K562 (cell line): ENCODE results near the gene SNAP23. TPM values are rescaled to one million over a fixed set of nuclear protein-coding genes. Genes with fewer than 3 reads are reported as not detected.

Experiments
- E2F5 ChIP-seq: sonication (generic); formaldehyde crosslinking; IDR thresholded peaks from 2 replicates; pipeline ENCODE4 v1.8.0; 2022; ENCODE audit warnings: mild to moderate bottlenecking, missing genetic modification reagents
- EZH2 ChIP-seq: IDR thresholded peaks from 2 replicates; pipeline ENCODE4 v1.6.1; 2012; ENCODE audit warnings: low read depth, mild to moderate bottlenecking, inconsistent platforms, low read length, borderline replicate concordance
- HDAC6 ChIP-seq: IDR thresholded peaks from 2 replicates; pipeline ENCODE4 v1.6.1; 2012; ENCODE audit warnings: low read depth, mild to moderate bottlenecking, control low read depth, inconsistent platforms, low read length, moderate library complexity
- HNRNPH1 ChIP-seq: fragments of 200-400 bp; formaldehyde crosslinking; optimal IDR thresholded peaks from 2 replicates; pipeline ENCODE3; 2017; ENCODE audit warnings: low read depth, mild to moderate bottlenecking, low read length, moderate library complexity
- HNRNPL ChIP-seq: fragments of 200-400 bp; formaldehyde crosslinking; IDR thresholded peaks from 2 replicates; pipeline ENCODE4 v1.6.1; 2017; ENCODE audit warnings: low read depth, mild to moderate bottlenecking, low read length
- NFATC3 ChIP-seq: fragments of 450-650 bp; IDR thresholded peaks from 2 replicates; pipeline ENCODE4 v1.6.1; 2017; ENCODE audit warnings: mild to moderate bottlenecking
- NFXL1 ChIP-seq: fragments of 450-650 bp; formaldehyde crosslinking; IDR thresholded peaks from 2 replicates; pipeline ENCODE4 v1.4.0; 2021; ENCODE audit warnings: mild to moderate bottlenecking
- RBM17 ChIP-seq: fragments of 200-400 bp; formaldehyde crosslinking; IDR thresholded peaks from 2 replicates; pipeline ENCODE4 v1.6.1; 2017; ENCODE audit warnings: low read depth, mild to moderate bottlenecking, low read length, borderline replicate concordance
- SIN3B ChIP-seq: fragments of 450-650 bp; IDR thresholded peaks from 2 replicates; pipeline ENCODE4 v1.6.1; 2017; ENCODE audit warnings: low read depth, mild to moderate bottlenecking, moderate library complexity
- ZNF134 ChIP-seq: fragments of 250-450 bp; sonication (Bioruptor Pico); conservative IDR thresholded peaks from 2 replicates; pipeline ENCODE4 v1.4.0; 2020
- ZNF347 ChIP-seq: fragments of 450-650 bp; formaldehyde crosslinking; IDR thresholded peaks from 2 replicates; pipeline ENCODE4 v1.4.0; 2020; ENCODE audit warnings: low read depth, mild to moderate bottlenecking, moderate library complexity
- ZNF408 ChIP-seq: fragments of 250-450 bp; sonication (Bioruptor Pico); IDR thresholded peaks from 2 replicates; pipeline ENCODE4 v1.4.0; 2020; ENCODE audit warnings: low read depth, mild to moderate bottlenecking, moderate library complexity
- ZNF77 ChIP-seq: fragments of 250-450 bp; sonication (Bioruptor Pico); IDR thresholded peaks from 2 replicates; pipeline ENCODE4 v1.5.0; 2020
- polyA plus RNA-seq, 8 experiments: library from polyadenylated mRNA; depleted of rRNA in 4 of 8; stranded (reverse) in 5 of 8; unstranded in 3 of 8; fragments of >200 nt; fragmentation: Nextera tagmentation in 2 of 8; fragmentation: Illumina TruSeq in 1 of 8; extraction: Ambion mirVana in 2 of 8; extraction: Trizol in 1 of 8; gene quantifications; 2 replicates each; pipeline versions ENCODE4 v1.2.1 to v1.2.3, GENCODE V29; 2011 to 2014; ENCODE audit warnings: inconsistent platforms in 1 of 8, missing spikeins in 1 of 8
- total RNA-seq, 7 experiments: library from RNA; depleted of rRNA in 6 of 7; stranded (reverse); fragments of >200 nt in 6 of 7; fragmentation: Illumina TruSeq in 2 of 7; extraction: Trizol in 2 of 7; gene quantifications; 2 replicates each; pipeline versions ENCODE4 v1.2.1 to v1.2.3, GENCODE V29; 2011 to 2021; ENCODE audit warnings: low replicate concordance in 1 of 7
- TF ChIP-seq, protein P1 (sequence below): fragments of 450-650 bp; IDR thresholded peaks from 2 replicates; pipeline ENCODE4 v1.7.1; 2018; ENCODE audit warnings: mild to moderate bottlenecking, low read depth; ENCODE audit not compliant: partially characterized antibody
- TF ChIP-seq, protein P2 (sequence below): IDR thresholded peaks from 3 replicates; pipeline ENCODE4 v1.6.1; 2011; ENCODE audit warnings: borderline replicate concordance, mild to moderate bottlenecking, moderate library complexity; ENCODE audit not compliant: insufficient read length; ENCODE audit errors: extremely low read depth
- TF ChIP-seq, protein P3 (sequence below): sonication (generic); formaldehyde crosslinking; IDR thresholded peaks from 2 replicates; pipeline ENCODE4 v1.8.1; 2023; ENCODE audit warnings: mild to moderate bottlenecking, missing genetic modification reagents

SNAP23 gene
- total and polyA plus RNA-seq, 9 of the 15 experiments (the other 6 are each of a cell fraction or from before 2014, with no cell fraction given), result 78.9 to 168 (median 117) TPM

DNA sequence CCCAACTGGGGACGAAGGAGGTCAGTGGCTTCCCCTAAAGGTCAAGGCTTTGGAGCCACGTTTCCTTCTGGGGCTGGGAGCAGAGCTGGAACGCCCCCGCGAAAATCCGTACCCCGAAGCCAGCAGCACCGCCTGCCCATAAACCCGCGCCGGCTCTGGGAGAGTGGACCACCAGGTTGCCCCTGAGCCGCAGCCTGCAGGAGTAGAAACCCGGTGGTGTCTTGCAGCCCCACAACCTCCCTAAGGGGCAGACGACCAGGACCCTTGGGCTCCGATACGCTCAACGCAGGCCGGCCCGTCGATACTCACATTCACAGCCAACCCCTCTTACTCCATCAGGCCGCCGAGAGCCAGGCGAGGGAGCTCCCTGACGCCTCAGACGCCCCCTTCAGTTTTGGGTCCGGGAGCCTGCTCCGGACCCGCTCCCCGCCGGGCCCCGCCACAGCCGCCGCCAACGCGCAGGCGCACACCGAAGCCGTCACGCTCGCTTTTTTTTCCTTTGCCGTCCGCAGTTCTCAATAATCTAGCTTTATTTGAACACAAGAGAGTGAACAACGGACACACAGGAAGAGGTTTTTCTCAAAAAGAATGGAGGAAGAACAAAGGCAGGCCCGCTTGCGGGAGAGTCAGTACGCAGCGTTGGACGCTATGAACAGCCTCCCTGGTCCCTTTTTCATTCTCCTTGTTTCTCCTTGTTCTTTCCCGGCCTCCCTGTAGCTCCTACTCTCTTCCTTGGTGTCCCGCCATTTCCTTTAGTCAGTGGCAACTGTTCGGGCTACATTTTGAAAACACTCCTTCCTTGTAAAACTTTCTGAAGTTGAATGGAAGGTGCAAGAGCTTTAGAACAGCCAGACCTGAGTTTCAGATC lies 4.5 kb upstream of the SNAP23 start, which contains the start of gene ZNF106 (continued):
- TF ChIP-seq, protein P1, sequence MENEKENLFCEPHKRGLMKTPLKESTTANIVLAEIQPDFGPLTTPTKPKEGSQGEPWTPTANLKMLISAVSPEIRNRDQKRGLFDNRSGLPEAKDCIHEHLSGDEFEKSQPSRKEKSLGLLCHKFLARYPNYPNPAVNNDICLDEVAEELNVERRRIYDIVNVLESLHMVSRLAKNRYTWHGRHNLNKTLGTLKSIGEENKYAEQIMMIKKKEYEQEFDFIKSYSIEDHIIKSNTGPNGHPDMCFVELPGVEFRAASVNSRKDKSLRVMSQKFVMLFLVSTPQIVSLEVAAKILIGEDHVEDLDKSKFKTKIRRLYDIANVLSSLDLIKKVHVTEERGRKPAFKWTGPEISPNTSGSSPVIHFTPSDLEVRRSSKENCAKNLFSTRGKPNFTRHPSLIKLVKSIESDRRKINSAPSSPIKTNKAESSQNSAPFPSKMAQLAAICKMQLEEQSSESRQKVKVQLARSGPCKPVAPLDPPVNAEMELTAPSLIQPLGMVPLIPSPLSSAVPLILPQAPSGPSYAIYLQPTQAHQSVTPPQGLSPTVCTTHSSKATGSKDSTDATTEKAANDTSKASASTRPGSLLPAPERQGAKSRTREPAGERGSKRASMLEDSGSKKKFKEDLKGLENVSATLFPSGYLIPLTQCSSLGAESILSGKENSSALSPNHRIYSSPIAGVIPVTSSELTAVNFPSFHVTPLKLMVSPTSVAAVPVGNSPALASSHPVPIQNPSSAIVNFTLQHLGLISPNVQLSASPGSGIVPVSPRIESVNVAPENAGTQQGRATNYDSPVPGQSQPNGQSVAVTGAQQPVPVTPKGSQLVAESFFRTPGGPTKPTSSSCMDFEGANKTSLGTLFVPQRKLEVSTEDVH, result peak; percentile 75
- TF ChIP-seq ZNF347 (CRISPR knock-in tag) (no peak), NFATC3 (no peak), ZNF408 (no peak), ZNF134 (CRISPR knock-in tag) (no peak), RBM17 (no peak), NFXL1 (CRISPR knock-in tag) (no peak), ZNF77 (CRISPR knock-in tag) (no peak), EZH2 (no peak), SIN3B (peak; percentile 57), HNRNPH1 (no peak), HDAC6 (no peak), E2F5 (CRISPR knock-in tag) (no peak), HNRNPL (no peak)
- TF ChIP-seq, protein P2, sequence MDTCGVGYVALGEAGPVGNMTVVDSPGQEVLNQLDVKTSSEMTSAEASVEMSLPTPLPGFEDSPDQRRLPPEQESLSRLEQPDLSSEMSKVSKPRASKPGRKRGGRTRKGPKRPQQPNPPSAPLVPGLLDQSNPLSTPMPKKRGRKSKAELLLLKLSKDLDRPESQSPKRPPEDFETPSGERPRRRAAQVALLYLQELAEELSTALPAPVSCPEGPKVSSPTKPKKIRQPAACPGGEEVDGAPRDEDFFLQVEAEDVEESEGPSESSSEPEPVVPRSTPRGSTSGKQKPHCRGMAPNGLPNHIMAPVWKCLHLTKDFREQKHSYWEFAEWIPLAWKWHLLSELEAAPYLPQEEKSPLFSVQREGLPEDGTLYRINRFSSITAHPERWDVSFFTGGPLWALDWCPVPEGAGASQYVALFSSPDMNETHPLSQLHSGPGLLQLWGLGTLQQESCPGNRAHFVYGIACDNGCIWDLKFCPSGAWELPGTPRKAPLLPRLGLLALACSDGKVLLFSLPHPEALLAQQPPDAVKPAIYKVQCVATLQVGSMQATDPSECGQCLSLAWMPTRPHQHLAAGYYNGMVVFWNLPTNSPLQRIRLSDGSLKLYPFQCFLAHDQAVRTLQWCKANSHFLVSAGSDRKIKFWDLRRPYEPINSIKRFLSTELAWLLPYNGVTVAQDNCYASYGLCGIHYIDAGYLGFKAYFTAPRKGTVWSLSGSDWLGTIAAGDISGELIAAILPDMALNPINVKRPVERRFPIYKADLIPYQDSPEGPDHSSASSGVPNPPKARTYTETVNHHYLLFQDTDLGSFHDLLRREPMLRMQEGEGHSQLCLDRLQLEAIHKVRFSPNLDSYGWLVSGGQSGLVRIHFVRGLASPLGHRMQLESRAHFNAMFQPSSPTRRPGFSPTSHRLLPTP, result no peak
- TF ChIP-seq, protein P3, sequence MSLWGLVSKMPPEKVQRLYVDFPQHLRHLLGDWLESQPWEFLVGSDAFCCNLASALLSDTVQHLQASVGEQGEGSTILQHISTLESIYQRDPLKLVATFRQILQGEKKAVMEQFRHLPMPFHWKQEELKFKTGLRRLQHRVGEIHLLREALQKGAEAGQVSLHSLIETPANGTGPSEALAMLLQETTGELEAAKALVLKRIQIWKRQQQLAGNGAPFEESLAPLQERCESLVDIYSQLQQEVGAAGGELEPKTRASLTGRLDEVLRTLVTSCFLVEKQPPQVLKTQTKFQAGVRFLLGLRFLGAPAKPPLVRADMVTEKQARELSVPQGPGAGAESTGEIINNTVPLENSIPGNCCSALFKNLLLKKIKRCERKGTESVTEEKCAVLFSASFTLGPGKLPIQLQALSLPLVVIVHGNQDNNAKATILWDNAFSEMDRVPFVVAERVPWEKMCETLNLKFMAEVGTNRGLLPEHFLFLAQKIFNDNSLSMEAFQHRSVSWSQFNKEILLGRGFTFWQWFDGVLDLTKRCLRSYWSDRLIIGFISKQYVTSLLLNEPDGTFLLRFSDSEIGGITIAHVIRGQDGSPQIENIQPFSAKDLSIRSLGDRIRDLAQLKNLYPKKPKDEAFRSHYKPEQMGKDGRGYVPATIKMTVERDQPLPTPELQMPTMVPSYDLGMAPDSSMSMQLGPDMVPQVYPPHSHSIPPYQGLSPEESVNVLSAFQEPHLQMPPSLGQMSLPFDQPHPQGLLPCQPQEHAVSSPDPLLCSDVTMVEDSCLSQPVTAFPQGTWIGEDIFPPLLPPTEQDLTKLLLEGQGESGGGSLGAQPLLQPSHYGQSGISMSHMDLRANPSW (CRISPR knock-in tag), result no peak
